ENCODE data around the gene ATRIP. TPM values are rescaled to one million over a fixed set of nuclear protein-coding genes. Genes with fewer than 3 reads are reported as not detected.
A peak's percentile ranks its signal among the peaks of the same experiment; 100 is the strongest.

Gene ATRIP
- total and polyA plus RNA-seq, 4 donors, result 4.0 to 7.5 (median 5.7) TPM

DNA sequence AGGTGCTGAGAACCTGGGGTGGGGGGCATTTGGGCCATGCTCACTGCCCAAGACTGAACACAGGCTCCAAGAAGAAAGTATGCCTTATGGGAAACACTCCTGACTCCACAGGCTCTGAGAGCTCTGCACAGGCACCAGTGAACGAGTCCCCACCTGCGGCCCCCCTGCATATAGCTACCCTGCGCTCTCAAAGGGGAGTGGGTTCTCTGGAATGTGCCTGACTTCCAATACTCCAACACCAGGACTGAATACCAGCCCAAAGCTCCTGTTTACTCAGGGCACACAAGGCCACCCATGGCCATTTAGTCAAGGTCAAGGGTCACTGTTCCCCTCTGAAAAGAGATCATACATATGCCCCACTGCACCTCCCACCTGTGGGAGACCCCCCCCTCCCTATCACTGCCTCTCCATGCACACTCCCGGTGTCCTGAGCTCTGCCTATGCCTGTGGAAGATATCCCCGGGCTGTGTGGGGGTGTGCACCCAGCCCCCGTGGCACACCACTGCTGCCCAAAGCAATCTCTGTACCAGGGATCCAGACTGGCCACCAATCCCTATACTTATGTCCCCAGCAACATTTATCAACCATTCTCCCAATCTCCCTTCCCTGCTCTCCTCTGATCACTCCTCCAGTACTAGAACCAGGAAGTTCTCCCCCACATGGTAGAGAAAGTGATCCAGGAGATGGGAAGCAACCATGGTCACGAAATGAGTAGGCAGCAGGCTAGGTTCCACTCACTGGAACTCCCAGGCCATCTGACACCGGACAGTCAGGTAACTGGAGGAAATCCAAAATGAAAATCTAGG lies 15.1 kb upstream of the ATRIP start:
- ATAC-seq (ENCODE audit: low FRiP score), result no peak
- Histone ChIP-seq H3K27ac (ENCODE audit: low read depth in 1 of 2, low read length in 2 of 2) (no peak overlapping the region), H3K36me3 (ENCODE audit: control insufficient read depth in 1 of 2, insufficient read depth in 2 of 2, low read length in 1 of 2) (peaks cover 0 to 3% of the 10 kb centered on the region in 2 donors), H3K27me3 (ENCODE audit: control insufficient read depth in 1 of 2, insufficient read depth in 2 of 2, low read length in 1 of 2) (no peaks in the 10 kb centered on the region), H3K4me3 (ENCODE audit: low read length in 2 of 2) (no peak overlapping the region), H3K9me3 (ENCODE audit: control insufficient read depth, low read length) (no peaks in the 10 kb centered on the region), H3K4me1 (ENCODE audit: control insufficient read depth in 1 of 2, insufficient read depth in 2 of 2, low read length in 2 of 2) (no peaks in the 10 kb centered on the region)
- DNase-seq, result peak in 1 of 2 donors; percentile 52
- intact Hi-C loops (cut with DNase I), result no loop called here
- WGBS, 2 donors, result 86% methylated on average over 7 to 8 of the region's 8 CpGs

- ATAC-seq (ENCODE audit: low FRiP score) (no peak), DNase-seq (peak in 1 of 2 donors; percentile 34)
- Histone ChIP-seq H3K4me1 (ENCODE audit: control insufficient read depth in 1 of 2, insufficient read depth in 2 of 2, low read length in 2 of 2) (no peaks in the 10 kb centered on the region), H3K27ac (ENCODE audit: low read depth in 1 of 2, low read length in 2 of 2) (no peak overlapping the region), H3K4me3 (ENCODE audit: low read length in 2 of 2) (no peak overlapping the region), H3K36me3 (ENCODE audit: control insufficient read depth in 1 of 2, insufficient read depth in 2 of 2, low read length in 1 of 2) (peaks cover 0 to 3% of the 10 kb centered on the region in 2 donors), H3K27me3 (ENCODE audit: control insufficient read depth in 1 of 2, insufficient read depth in 2 of 2, low read length in 1 of 2) (no peaks in the 10 kb centered on the region), H3K9me3 (ENCODE audit: control insufficient read depth, low read length) (no peaks in the 10 kb centered on the region)
- 74 to 76% methylated on average over 16 of the region's 16 CpGs for WGBS, 2 donors
- intact Hi-C loops (cut with DNase I), result no loop called here
Measured at GRCh38 chr3:48432411-48433371, 13.8 kb upstream of the ATRIP start.

GRCh38 chr3:48433472-48434118 lies 12.9 kb upstream of the ATRIP start:
- no peak overlapping the region for H3K4me3 ChIP-seq (ENCODE audit: low read length in 2 of 2)

DNA sequence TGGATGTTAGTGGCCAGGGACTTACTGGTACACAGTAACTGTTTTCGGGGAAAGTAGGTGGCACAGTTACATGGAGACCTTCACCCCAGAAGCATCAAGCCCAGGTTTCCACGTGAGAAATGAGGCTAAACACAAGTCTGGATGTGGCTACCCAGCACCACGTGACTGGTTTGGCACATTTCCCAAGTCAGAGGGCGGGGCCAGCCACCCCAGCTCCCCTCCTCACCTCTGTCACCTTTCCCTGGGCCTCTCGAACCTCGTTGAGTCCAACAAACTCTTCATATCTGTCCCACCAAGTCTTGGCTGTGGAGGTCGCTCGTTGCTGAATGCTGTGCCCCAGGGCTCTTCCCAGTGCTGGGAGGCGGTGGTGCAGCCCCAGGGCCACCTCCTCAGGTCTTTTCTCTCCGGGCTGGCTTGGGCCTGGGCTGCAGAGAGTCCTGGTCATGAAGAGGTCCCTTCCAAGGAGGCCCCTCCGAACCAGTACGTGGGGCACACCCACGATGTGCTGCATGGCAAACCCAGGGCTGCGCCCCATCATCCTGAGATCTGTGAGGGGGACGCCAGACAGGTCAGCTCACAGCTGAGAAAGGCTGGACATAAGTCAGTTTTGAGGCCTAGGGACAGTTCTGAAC lies 11.8 kb upstream of the ATRIP start:
- Histone ChIP-seq H3K36me3 (ENCODE audit: control insufficient read depth in 1 of 2, insufficient read depth in 2 of 2, low read length in 1 of 2) (peaks cover 0 to 3% of the 10 kb centered on the region in 2 donors), H3K4me1 (ENCODE audit: control insufficient read depth in 1 of 2, insufficient read depth in 2 of 2, low read length in 2 of 2) (no peaks in the 10 kb centered on the region), H3K27ac (ENCODE audit: low read depth in 1 of 2, low read length in 2 of 2) (peak overlapping the region in 1 of 2 donors; percentile 24), H3K9me3 (ENCODE audit: control insufficient read depth, low read length) (no peaks in the 10 kb centered on the region), H3K27me3 (ENCODE audit: control insufficient read depth in 1 of 2, insufficient read depth in 2 of 2, low read length in 1 of 2) (no peaks in the 10 kb centered on the region), H3K4me3 (ENCODE audit: low read length in 2 of 2) (no peak overlapping the region)
- 71 to 75% methylated on average over 15 of the region's 15 CpGs for WGBS, 2 donors
- intact Hi-C loops (cut with DNase I), result no loop called here
- DNase-seq (no peak), ATAC-seq (ENCODE audit: low FRiP score) (no peak)

More at GRCh38 chr3:48433472-48434118, 12.9 kb upstream of the ATRIP start:
- intact Hi-C loops (cut with DNase I), result no loop called here
- WGBS, 2 donors, result 82% methylated on average over 12 of the region's 12 CpGs
- Histone ChIP-seq H3K4me1 (ENCODE audit: control insufficient read depth in 1 of 2, insufficient read depth in 2 of 2, low read length in 2 of 2) (no peaks in the 10 kb centered on the region), H3K27ac (ENCODE audit: low read depth in 1 of 2, low read length in 2 of 2) (no peak overlapping the region), H3K9me3 (ENCODE audit: control insufficient read depth, low read length) (no peaks in the 10 kb centered on the region), H3K27me3 (ENCODE audit: control insufficient read depth in 1 of 2, insufficient read depth in 2 of 2, low read length in 1 of 2) (no peaks in the 10 kb centered on the region), H3K36me3 (ENCODE audit: control insufficient read depth in 1 of 2, insufficient read depth in 2 of 2, low read length in 1 of 2) (peaks cover 0 to 3% of the 10 kb centered on the region in 2 donors)
- no peak for DNase-seq
- ATAC-seq (ENCODE audit: low FRiP score), result no peak

DNA sequence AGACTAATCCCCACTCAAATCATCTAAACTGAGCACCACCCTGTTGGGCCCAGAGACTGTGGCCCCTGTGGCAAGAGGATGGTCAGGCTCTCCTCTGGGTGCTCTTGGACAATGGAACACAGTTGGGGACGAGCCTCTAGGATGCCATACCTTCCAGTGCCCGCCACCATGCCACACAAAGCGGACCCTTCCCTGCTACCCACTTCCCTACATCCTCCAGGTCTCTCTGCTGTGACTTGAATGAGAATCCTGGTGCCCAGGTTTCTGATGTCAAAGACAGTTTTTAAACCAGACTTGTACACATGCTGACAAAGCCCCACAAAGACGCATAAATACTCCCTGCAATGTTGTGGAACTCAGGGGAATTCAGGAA lies 11.3 kb upstream of the ATRIP start:
- ATAC-seq (ENCODE audit: low FRiP score) (no peak), DNase-seq (no peak)
- Histone ChIP-seq H3K9me3 (ENCODE audit: control insufficient read depth, low read length) (no peaks in the 10 kb centered on the region), H3K4me1 (ENCODE audit: control insufficient read depth in 1 of 2, insufficient read depth in 2 of 2, low read length in 2 of 2) (no peaks in the 10 kb centered on the region), H3K27me3 (ENCODE audit: control insufficient read depth in 1 of 2, insufficient read depth in 2 of 2, low read length in 1 of 2) (no peaks in the 10 kb centered on the region), H3K27ac (ENCODE audit: low read depth in 1 of 2, low read length in 2 of 2) (peak overlapping the region in 1 of 2 donors; percentile 24), H3K36me3 (ENCODE audit: control insufficient read depth in 1 of 2, insufficient read depth in 2 of 2, low read length in 1 of 2) (peaks cover 0 to 3% of the 10 kb centered on the region in 2 donors), H3K4me3 (ENCODE audit: low read length in 2 of 2) (no peak overlapping the region)
- intact Hi-C loops (cut with DNase I), result no loop called here
- WGBS, 2 donors, result 84 to 86% methylated on average over 4 of the region's 4 CpGs

DNA sequence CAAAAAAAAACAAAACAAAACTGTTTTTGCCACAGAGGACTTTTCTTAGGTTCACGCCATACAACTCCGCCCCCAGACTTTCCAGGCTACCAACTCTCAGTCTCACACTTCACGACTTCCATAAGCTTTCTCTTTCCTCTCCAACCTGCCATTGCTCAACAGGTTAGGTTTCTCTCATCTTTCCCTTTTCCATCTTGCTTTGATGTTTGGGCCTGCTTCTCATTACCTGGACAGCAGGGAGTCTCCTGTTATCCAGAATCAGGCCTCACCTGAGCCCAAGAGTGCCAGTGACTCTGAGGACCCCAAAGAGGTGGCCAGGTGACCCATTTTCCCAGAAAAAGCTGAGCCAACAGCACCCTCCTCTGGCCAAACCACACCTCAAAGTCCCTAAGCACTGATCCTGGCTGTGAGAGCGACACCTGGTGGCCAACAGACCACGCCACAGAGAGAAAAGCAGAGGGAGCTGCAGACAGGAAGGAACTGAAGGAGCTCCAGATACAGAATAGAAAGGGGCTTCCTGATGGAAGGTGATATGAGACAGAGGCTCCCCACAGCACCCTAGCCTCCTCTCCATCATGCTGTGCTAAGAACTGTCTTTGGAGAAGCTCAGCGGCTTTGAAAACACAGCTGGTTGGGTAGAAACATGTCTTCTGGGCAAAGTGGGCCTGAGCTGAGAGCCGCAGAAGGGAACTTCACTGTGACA lies 10.6 kb upstream of the ATRIP start:
- intact Hi-C loops (cut with DNase I), result loop anchor here (1.0 to 2.0 kb wide), 3 partner anchors 35 to 163 kb away; no protein-coding TSS in a partner anchor
- WGBS, 2 donors, result 36 to 38% methylated on average over 7 of the region's 7 CpGs
- Histone ChIP-seq H3K36me3 (ENCODE audit: control insufficient read depth in 1 of 2, insufficient read depth in 2 of 2, low read length in 1 of 2) (peaks cover 0 to 3% of the 10 kb centered on the region in 2 donors), H3K27ac (ENCODE audit: low read depth in 1 of 2, low read length in 2 of 2) (no peak overlapping the region), H3K9me3 (ENCODE audit: control insufficient read depth, low read length) (no peaks in the 10 kb centered on the region), H3K27me3 (ENCODE audit: control insufficient read depth in 1 of 2, insufficient read depth in 2 of 2, low read length in 1 of 2) (no peaks in the 10 kb centered on the region), H3K4me3 (ENCODE audit: low read length in 2 of 2) (no peak overlapping the region), H3K4me1 (ENCODE audit: control insufficient read depth in 1 of 2, insufficient read depth in 2 of 2, low read length in 2 of 2) (no peaks in the 10 kb centered on the region)
- ATAC-seq (ENCODE audit: low FRiP score) (peak; percentile 84), DNase-seq (peak; percentile 90 to 94)

GRCh38 chr3:48436477-48436787 lies 10.1 kb upstream of the ATRIP start:
- Histone ChIP-seq H3K9me3 (ENCODE audit: control insufficient read depth, low read length) (no peaks in the 10 kb centered on the region), H3K27me3 (ENCODE audit: control insufficient read depth in 1 of 2, insufficient read depth in 2 of 2, low read length in 1 of 2) (no peaks in the 10 kb centered on the region), H3K4me1 (ENCODE audit: control insufficient read depth in 1 of 2, insufficient read depth in 2 of 2, low read length in 2 of 2) (no peaks in the 10 kb centered on the region), H3K36me3 (ENCODE audit: control insufficient read depth in 1 of 2, insufficient read depth in 2 of 2, low read length in 1 of 2) (peaks cover 0 to 3% of the 10 kb centered on the region in 2 donors), H3K4me3 (ENCODE audit: low read length in 2 of 2) (no peak overlapping the region), H3K27ac (ENCODE audit: low read depth in 1 of 2, low read length in 2 of 2) (no peak overlapping the region)
- DNase-seq, result no peak
- 0 to 74% methylated on average over 1 of the region's 1 CpG for WGBS, 2 donors
- intact Hi-C loops (cut with DNase I), result loop anchor here (1.0 to 2.0 kb wide), 3 partner anchors 35 to 164 kb away; no protein-coding TSS in a partner anchor
- ATAC-seq (ENCODE audit: low FRiP score), result no peak

Data from aorta (tissue), 5 donors.